HL-60 (cell line): Measurements from ENCODE around the gene NSUN6.

Experiments used
- DNase-seq, 2 experiments: peaks; one replicate each; pipeline ENCODE4 v3.0.0-alpha.2; 2010 to 2020; ENCODE audit warnings: low read depth in 1 of 2, low spot score in 1 of 2
- H3K27ac ChIP-seq: fragments of 250-450 bp; sonication (Bioruptor Pico); replicated peaks from 2 replicates; pipeline ENCODE4 v1.5.1; 2020; ENCODE audit warnings: mild to moderate bottlenecking, moderate library complexity
- H3K27me3 ChIP-seq: fragments of 250-450 bp; sonication (Bioruptor Pico); 2 replicates; pipeline ENCODE4 v1.5.1; 2021; ENCODE audit warnings: mild to moderate bottlenecking, moderate library complexity; ENCODE audit not compliant: insufficient read depth, poor library complexity, severe bottlenecking
- H3K4me3 ChIP-seq: replicated peaks from 2 replicates; pipeline ENCODE4 v1.5.1; 2011; ENCODE audit warnings: mild to moderate bottlenecking, control low read depth, low read length; ENCODE audit not compliant: insufficient read depth
- CTCF ChIP-seq: IDR thresholded peaks from one replicate; pipeline ENCODE4 v1.5.1; 2011; ENCODE audit warnings: low read length, control low read depth, inconsistent platforms; ENCODE audit not compliant: insufficient read depth
- GABPA ChIP-seq: IDR thresholded peaks from 2 replicates; pipeline ENCODE4 v1.6.1; 2012; ENCODE audit warnings: low read depth
- POLR2AphosphoS5 ChIP-seq: IDR thresholded peaks from 2 replicates; pipeline ENCODE4 v1.6.1; 2012; ENCODE audit warnings: low read depth
- REST ChIP-seq: IDR thresholded peaks from 2 replicates; pipeline ENCODE4 v1.6.1; 2012; ENCODE audit warnings: low read depth; ENCODE audit not compliant: insufficient replicate concordance
- SPI1 ChIP-seq: IDR thresholded peaks from 2 replicates; pipeline ENCODE4 v1.6.1; 2012; ENCODE audit warnings: low read depth, mild to moderate bottlenecking, borderline replicate concordance

The NSUN6 gene

GRCh38 chr10:18557960-18558359 lies 93.4 kb downstream of the NSUN6 start:
- no peak for TF ChIP-seq POLR2AphosphoS5
- TF ChIP-seq GABPA: no peak
- no peak for TF ChIP-seq SPI1
- TF ChIP-seq REST: no peak
- no peak for TF ChIP-seq CTCF
- Histone ChIP-seq H3K27me3 (no peaks in the 10 kb centered on the region), H3K27ac (no peak overlapping the region), H3K4me3 (no peak overlapping the region)
- DNase-seq: no peak

- Histone ChIP-seq H3K27ac (no peak overlapping the region), H3K4me3 (no peak overlapping the region), H3K27me3 (no peaks in the 10 kb centered on the region)
- DNase-seq: no peak
- no peak for TF ChIP-seq SPI1
- no peak for TF ChIP-seq POLR2AphosphoS5
- no peak for TF ChIP-seq REST
- no peak for TF ChIP-seq CTCF
- TF ChIP-seq GABPA: no peak
Measured at GRCh38 chr10:18556522-18557147, 94.8 kb downstream of the NSUN6 start.

- Histone ChIP-seq H3K4me3 (no peak overlapping the region), H3K27me3 (no peaks in the 10 kb centered on the region), H3K27ac (no peak overlapping the region)
- no peak for DNase-seq
- TF ChIP-seq SPI1 (no peak), CTCF (no peak), POLR2AphosphoS5 (no peak), GABPA (no peak), REST (no peak)
Measured at GRCh38 chr10:18554479-18554878, 96.9 kb downstream of the NSUN6 start.
